ENCODE results near the gene ENPP1. TPM values are rescaled to one million over a fixed set of nuclear protein-coding genes. Genes with fewer than 3 reads are reported as not detected.

Gene ENPP1
- total RNA-seq, 3 donors from 2014 or later: 12.7 to 23.4 (median 21.2) TPM

GRCh38 chr6:131936156-131936555, 128.3 kb downstream of the ENPP1 start:
- Histone ChIP-seq H3K9me3 (no peaks in the 10 kb centered on the region), H3K4me1 (ENCODE audit: low read depth) (no peaks in the 10 kb centered on the region), H3K36me3 (ENCODE audit: low read depth) (no peaks in the 10 kb centered on the region), H3K4me3 (no peak overlapping the region)
- intact Hi-C loops (cut with DNase I, micrococcal nuclease): no loop called here
- ATAC-seq (no peak), DNase-seq (no peak)
- no peak for TF ChIP-seq CTCF (IDR thresholded peaks at IDR 0.05)

- Histone ChIP-seq H3K4me1 (ENCODE audit: low read depth) (no peaks in the 10 kb centered on the region), H3K4me3 (no peak overlapping the region), H3K9me3 (no peaks in the 10 kb centered on the region), H3K36me3 (ENCODE audit: low read depth) (no peaks in the 10 kb centered on the region)
- intact Hi-C loops (cut with DNase I, micrococcal nuclease): no loop called here
- no peak for ATAC-seq
- TF ChIP-seq CTCF (IDR thresholded peaks at IDR 0.05): no peak
- DNase-seq: no peak
Measured at GRCh38 chr6:131937226-131937625, 129.4 kb downstream of the ENPP1 start.

GRCh38 chr6:131937703-131938631, 130.1 kb downstream of the ENPP1 start:
- TF ChIP-seq CTCF (IDR thresholded peaks at IDR 0.05): no peak
- Histone ChIP-seq H3K4me1 (ENCODE audit: low read depth) (no peaks in the 10 kb centered on the region), H3K36me3 (ENCODE audit: low read depth) (no peaks in the 10 kb centered on the region), H3K4me3 (no peak overlapping the region), H3K9me3 (no peaks in the 10 kb centered on the region)
- DNase-seq (no peak), ATAC-seq (no peak)
- intact Hi-C loops (cut with DNase I, micrococcal nuclease): no loop called here

Small RNAs within 50 kb of the gene (microRNA-seq; reads per million reads assigned to microRNA genes)
- gene MIR548H5: not detected

Other genes starting within 250 kb of the ENPP1 start
- gene ARG1, start 234.8 kb upstream of the ENPP1 start, total RNA-seq: 1 to 10 TPM in 1 of 3 donors, not detected in 2; 1.1 TPM
- 10 to 100 TPM; 25.8 to 40.6 (median 28.2) TPM for gene MED23, start 179.8 kb upstream of the ENPP1 start, total RNA-seq
- 10 to 100 TPM in 2 of 3 donors, 1 to 10 TPM in 1; 6.6 to 22.8 (median 19.5) TPM for gene ENPP3, start 170.7 kb upstream of the ENPP1 start, total RNA-seq
- not detected for gene OR2A4, start 106.6 kb upstream of the ENPP1 start, total RNA-seq
- not detected for gene CTAGE9, start 97.0 kb upstream of the ENPP1 start, total RNA-seq
- 10 to 100 TPM; 17.1 to 39.7 (median 39.4) TPM for gene CCN2, start 143.4 kb downstream of the ENPP1 start, total RNA-seq